Measurements from ENCODE around the gene MYL7.

Gene MYL7

DNA sequence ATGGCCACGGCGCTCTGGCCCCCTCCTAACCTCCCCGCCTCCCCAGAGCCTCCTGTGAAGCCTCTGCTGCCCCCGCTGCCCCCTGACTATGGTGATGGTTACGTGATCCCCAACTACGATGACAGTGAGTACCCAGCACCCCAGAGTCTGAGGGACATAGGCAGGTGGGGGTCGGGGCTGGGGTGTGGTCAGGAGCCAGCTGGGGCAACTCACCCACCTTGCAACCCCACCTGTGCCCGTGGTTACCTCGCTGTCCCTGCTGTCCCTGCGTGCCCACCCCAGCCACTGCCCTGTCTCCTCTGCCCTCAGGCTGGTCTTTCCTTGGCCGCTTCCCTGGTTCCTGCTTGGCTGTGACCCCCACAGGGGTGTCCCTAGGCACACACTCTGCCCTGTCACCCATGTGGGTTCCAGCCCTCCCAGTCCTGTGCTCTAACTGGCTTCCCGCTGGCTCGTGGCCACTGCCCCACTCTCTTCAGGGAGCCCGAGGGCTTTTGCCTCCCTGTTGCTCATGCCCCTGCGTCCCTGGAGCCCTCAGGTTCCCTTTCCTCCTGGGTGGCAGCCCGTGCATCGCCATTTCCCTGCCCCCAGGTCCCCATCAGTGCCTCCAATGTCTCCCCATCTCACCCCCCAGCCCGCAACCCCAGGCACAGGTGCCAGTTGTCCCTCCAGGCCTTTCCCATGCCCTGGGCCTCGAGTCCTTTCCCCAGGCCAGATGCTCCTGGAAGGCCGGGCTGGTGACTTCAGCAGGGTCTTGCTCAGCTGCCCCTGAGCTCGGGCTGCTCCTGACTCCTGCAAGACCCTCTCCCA lies 33.0 kb downstream of the MYL7 start:
- H4K20me1 ChIP-seq (ENCODE audit: insufficient read depth, low read length) = peaks cover 87% of the 10 kb centered on the region
- H3K27me3 ChIP-seq (ENCODE audit: insufficient read depth, low read length, poor library complexity) = no peaks in the 10 kb centered on the region
- peak overlapping the region; percentile 39; the same call in 1 of the 2 replicates for H3K27ac ChIP-seq (ENCODE audit: low read length)
- peaks cover 89% of the 10 kb centered on the region for H3K36me3 ChIP-seq (ENCODE audit: insufficient read depth, low read length)
- TF ChIP-seq CTCF (IDR thresholded peaks at IDR 0.05; ENCODE audit: borderline replicate concordance, extremely low read depth, low read length, poor library complexity, severe bottlenecking) = no peak
- no peak for TF ChIP-seq EZH2 (IDR thresholded peaks at IDR 0.05; ENCODE audit: borderline replicate concordance, low read depth, low read length, severe bottlenecking)
- H3K9me3 ChIP-seq (ENCODE audit: insufficient read depth, low read length, severe bottlenecking) = no peaks in the 10 kb centered on the region
- no peak for DNase-seq
- ATAC-seq (ENCODE audit: insufficient read depth, low read depth) = no peak
- H3K9ac ChIP-seq (ENCODE audit: low read depth, low read length) = 0 out of 2 replicates have a peak overlapping the region, but pooled peaks have one; percentile 8
- no peak overlapping the region for H2AFZ ChIP-seq (ENCODE audit: low read depth, low read length)
- peak overlapping the region in 1 of 2 experiments; percentile 68; a peak in 2 of 4 replicates for H3K4me3 ChIP-seq (ENCODE audit: low read depth in 1 of 2, low read length in 2 of 2)
- peaks cover 68% of the 10 kb centered on the region for H3K4me1 ChIP-seq (ENCODE audit: insufficient read depth, low read length)
- peaks cover 94% of the 10 kb centered on the region for H3K79me2 ChIP-seq (ENCODE audit: insufficient read depth, low read length)
- peak overlapping the region; percentile 98 for H3K4me2 ChIP-seq (ENCODE audit: insufficient read depth, low read length)

GRCh38 chr7:44107116-44107960 lies 33.8 kb downstream of the MYL7 start:
- Histone ChIP-seq H3K27me3 (ENCODE audit: insufficient read depth, low read length, poor library complexity) (no peaks in the 10 kb centered on the region), H3K9ac (ENCODE audit: low read depth, low read length) (peak overlapping the region; percentile 94), H2AFZ (ENCODE audit: low read depth, low read length) (no peak overlapping the region), H3K79me2 (ENCODE audit: insufficient read depth, low read length) (peaks cover 89% of the 10 kb centered on the region), H3K4me2 (ENCODE audit: insufficient read depth, low read length) (peak overlapping the region; percentile 98), H3K4me3 (ENCODE audit: low read depth in 1 of 2, low read length in 2 of 2) (peak overlapping the region in 1 of 2 experiments; percentile 68; a peak in 3 of 4 replicates), H4K20me1 (ENCODE audit: insufficient read depth, low read length) (peaks cover 79% of the 10 kb centered on the region), H3K36me3 (ENCODE audit: insufficient read depth, low read length) (peaks cover 80% of the 10 kb centered on the region), H3K4me1 (ENCODE audit: insufficient read depth, low read length) (peaks cover 76% of the 10 kb centered on the region), H3K27ac (ENCODE audit: low read length) (peak overlapping the region; percentile 86), H3K9me3 (ENCODE audit: insufficient read depth, low read length, severe bottlenecking) (no peaks in the 10 kb centered on the region)
- ATAC-seq (ENCODE audit: insufficient read depth, low read depth) = no peak
- TF ChIP-seq CTCF (IDR thresholded peaks at IDR 0.05; ENCODE audit: borderline replicate concordance, extremely low read depth, low read length, poor library complexity, severe bottlenecking) = no peak
- no peak for TF ChIP-seq EZH2 (IDR thresholded peaks at IDR 0.05; ENCODE audit: borderline replicate concordance, low read depth, low read length, severe bottlenecking)
- no peak for DNase-seq

- Histone ChIP-seq H3K9me3 (ENCODE audit: insufficient read depth, low read length, severe bottlenecking) (no peaks in the 10 kb centered on the region), H2AFZ (ENCODE audit: low read depth, low read length) (no peak overlapping the region), H3K27ac (ENCODE audit: low read length) (peak overlapping the region; percentile 86), H3K36me3 (ENCODE audit: insufficient read depth, low read length) (peaks cover 72% of the 10 kb centered on the region), H3K79me2 (ENCODE audit: insufficient read depth, low read length) (peaks cover 85% of the 10 kb centered on the region), H3K27me3 (ENCODE audit: insufficient read depth, low read length, poor library complexity) (no peaks in the 10 kb centered on the region), H3K4me1 (ENCODE audit: insufficient read depth, low read length) (peaks cover 85% of the 10 kb centered on the region), H3K9ac (ENCODE audit: low read depth, low read length) (peak overlapping the region; percentile 94), H3K4me3 (ENCODE audit: low read depth in 1 of 2, low read length in 2 of 2) (peak overlapping the region; percentile 68 to 92; a peak in 3 of 4 replicates), H4K20me1 (ENCODE audit: insufficient read depth, low read length) (peaks cover 71% of the 10 kb centered on the region), H3K4me2 (ENCODE audit: insufficient read depth, low read length) (peak overlapping the region; percentile 98)
- TF ChIP-seq EZH2 (IDR thresholded peaks at IDR 0.05; ENCODE audit: borderline replicate concordance, low read depth, low read length, severe bottlenecking) (no peak), CTCF (IDR thresholded peaks at IDR 0.05; ENCODE audit: borderline replicate concordance, extremely low read depth, low read length, poor library complexity, severe bottlenecking) (no peak)
- ATAC-seq (ENCODE audit: insufficient read depth, low read depth) (no peak), DNase-seq (no peak)
Measured at GRCh38 chr7:44106311-44107065, 34.6 kb downstream of the MYL7 start.
